Coronary artery (tissue), 2 donors: ENCODE results near the gene IGF2R.

Experiments
- DNase-seq: peaks from one replicate; pipeline ENCODE4 v3.0.0-alpha.2; 2017; ENCODE audit warnings: low spot score
- H3K27ac ChIP-seq, 2 donors: fragments of 200-600 bp; sonication (generic); one replicate each; pipeline ENCODE4 v1.5.1; 2016 to 2019
- H3K4me3 ChIP-seq: fragments of 200-600 bp; sonication (generic); 2 replicates; pipeline ENCODE4 v1.5.1; 2016; ENCODE audit warnings: mild to moderate bottlenecking, moderate library complexity
- TF ChIP-seq, protein P1 (sequence below): fragments of 200-600 bp; sonication (generic); IDR thresholded peaks from one replicate; pipeline ENCODE4 v1.5.1; 2019; ENCODE audit warnings: antibody characterized with exemption

IGF2R gene

DNA sequence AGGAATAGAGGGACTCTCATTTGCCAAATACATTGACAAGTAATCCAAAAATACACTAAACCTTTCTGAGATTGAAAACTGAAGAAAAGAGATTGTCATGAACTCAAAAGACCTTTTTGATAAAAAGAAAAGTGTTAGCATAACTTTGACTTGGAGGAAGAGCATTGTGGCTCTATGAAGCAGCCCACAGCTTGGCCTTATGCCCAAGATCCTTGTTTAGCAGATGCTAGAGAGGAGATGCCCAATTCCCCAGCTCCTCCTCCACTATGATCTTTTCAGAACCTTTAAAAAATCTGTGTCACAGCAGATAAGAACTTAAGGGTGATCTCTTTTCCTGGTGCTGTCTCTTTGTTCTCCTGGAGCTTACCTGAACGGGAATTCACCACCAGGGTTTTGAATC is 35.8 kb upstream of the IGF2R start:
- H3K4me3 ChIP-seq: no peak overlapping the region
- TF ChIP-seq, protein P1, sequence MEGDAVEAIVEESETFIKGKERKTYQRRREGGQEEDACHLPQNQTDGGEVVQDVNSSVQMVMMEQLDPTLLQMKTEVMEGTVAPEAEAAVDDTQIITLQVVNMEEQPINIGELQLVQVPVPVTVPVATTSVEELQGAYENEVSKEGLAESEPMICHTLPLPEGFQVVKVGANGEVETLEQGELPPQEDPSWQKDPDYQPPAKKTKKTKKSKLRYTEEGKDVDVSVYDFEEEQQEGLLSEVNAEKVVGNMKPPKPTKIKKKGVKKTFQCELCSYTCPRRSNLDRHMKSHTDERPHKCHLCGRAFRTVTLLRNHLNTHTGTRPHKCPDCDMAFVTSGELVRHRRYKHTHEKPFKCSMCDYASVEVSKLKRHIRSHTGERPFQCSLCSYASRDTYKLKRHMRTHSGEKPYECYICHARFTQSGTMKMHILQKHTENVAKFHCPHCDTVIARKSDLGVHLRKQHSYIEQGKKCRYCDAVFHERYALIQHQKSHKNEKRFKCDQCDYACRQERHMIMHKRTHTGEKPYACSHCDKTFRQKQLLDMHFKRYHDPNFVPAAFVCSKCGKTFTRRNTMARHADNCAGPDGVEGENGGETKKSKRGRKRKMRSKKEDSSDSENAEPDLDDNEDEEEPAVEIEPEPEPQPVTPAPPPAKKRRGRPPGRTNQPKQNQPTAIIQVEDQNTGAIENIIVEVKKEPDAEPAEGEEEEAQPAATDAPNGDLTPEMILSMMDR: no peak
- DNase-seq: no peak
- no peak overlapping the region for H3K27ac ChIP-seq

DNA sequence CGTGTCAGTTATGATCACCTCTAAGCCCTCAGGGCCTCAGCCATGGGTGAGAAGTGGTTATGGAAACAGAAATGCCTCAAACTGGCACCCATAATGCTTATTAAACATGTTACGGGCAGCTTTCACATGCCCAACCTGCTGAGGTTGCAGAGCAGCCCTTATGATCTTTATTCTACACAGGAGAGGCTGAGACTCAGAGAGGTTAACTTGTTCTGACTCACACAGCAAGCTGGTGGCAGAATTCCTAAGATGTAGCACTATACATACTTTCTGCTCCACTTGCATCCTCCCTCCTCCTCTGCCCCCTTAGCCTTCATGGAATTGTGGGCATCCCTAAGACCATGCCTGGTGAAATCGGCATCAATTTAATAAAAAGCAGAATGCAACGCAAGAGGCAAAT is 34.7 kb upstream of the IGF2R start:
- no peak for DNase-seq
- Histone ChIP-seq H3K4me3 (no peak overlapping the region), H3K27ac (peak overlapping the region; percentile 44 to 52)
- TF ChIP-seq, protein P1: no peak

DNA sequence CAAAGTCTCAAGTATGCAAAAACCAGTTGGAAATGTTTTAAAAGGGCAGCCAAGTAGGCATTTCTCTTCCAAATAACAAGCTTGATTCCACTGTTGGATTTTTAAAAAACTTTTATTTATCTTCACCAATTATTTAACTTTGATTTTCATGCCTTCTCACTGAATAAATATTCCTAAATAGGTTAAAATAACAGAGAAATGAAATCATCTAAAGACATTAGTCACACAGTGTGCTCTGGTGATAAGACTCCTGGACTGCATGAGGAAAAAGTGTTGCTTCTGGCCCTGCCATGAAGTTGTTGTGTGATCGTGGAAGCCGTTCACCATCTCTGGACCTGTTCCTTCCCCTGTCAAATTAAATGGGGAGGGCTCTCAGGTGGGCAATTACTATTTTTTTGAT is 33.8 kb upstream of the IGF2R start:
- no peak overlapping the region for H3K4me3 ChIP-seq
- peak overlapping the region; percentile 48 to 73 for H3K27ac ChIP-seq
- TF ChIP-seq, protein P1: no peak
- DNase-seq: no peak

DNA sequence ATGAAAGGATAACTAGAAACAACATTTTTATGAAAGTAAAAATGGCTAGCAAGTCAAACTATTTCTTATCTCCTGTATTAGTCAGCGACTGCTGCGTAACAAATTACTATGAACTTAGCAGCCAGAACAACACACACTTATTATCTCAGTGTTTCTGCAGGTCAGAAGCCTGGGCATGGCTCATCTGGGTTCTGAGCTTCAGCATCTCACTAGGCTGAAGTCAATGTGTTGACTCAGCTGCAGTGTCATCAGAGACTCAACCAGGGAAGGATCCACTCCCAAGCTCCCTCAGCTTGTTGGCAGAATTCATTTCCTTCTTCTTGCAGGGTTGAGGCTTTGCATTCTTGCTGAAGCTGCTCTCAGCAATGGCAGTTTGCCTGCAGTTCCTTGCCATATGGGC is 33.2 kb upstream of the IGF2R start:
- TF ChIP-seq, protein P1: no peak
- DNase-seq: no peak
- peak overlapping the region; percentile 48 to 73 for H3K27ac ChIP-seq
- H3K4me3 ChIP-seq: no peak overlapping the region

DNA sequence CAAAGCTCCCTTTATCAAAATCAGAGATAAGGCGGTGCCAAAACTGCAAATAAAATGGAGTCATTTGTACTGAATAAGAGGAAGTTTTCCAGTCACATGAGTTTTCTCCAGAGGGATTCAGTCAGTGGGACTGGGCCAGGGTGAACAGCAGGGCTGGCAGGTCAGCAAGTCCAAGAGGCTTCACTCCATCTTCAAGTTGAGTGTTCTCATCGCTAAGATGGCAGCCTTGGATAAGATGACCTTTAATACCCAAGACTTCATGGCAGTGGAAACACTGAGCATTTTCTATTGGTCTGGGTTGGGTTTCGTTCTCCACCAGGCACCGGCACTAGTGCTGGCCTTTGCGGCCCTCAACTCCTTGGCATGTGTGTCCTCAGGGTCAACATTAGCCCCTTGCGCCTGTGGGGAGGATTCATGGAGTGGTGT is 29.3 kb upstream of the IGF2R start:
- TF ChIP-seq, protein P1: no peak
- H3K27ac ChIP-seq: peak overlapping the region; percentile 64 to 87
- DNase-seq: no peak
- H3K4me3 ChIP-seq: no peak overlapping the region

DNA sequence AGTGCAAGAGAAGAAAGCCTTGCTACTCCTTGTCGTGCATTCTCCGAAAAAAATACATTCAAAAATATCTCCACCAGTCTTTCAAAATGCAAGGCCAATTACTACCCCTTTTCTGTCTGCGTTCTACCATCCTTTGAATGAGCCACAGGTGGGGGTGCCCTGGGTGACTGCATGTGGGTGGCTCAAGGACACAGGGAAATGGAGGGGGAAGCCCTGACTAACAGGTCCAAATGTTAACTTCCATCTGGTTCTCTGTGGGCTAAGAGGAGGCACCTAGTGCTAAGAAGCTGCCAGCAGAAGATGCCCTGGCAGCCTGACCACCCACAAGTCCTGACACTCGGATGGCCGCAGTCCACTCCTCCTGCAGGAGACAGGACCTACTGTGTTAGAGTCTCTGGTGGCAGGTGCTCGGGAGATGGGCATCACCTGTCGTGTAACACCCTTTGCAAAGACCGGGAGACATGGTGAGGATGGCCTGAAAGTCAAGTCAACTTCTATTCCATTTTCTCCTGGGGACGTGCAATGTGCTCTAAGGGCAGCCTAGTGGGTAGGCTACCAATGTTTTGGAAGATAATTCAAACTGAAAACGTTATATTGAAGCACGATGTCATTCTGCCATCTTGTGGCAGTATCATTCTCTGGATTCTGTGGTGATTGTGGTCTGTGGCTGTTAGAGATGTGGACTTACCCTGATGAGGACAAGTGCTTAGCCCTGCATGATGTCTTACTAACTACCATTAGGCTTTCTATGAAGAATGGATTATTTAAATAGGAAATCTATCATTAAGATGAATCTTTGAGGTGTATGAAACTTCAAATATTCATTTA is 27.4 kb upstream of the IGF2R start:
- H3K4me3 ChIP-seq: no peak overlapping the region
- no peak overlapping the region for H3K27ac ChIP-seq
- no peak for DNase-seq
- TF ChIP-seq, protein P1: peak; percentile 37

DNA sequence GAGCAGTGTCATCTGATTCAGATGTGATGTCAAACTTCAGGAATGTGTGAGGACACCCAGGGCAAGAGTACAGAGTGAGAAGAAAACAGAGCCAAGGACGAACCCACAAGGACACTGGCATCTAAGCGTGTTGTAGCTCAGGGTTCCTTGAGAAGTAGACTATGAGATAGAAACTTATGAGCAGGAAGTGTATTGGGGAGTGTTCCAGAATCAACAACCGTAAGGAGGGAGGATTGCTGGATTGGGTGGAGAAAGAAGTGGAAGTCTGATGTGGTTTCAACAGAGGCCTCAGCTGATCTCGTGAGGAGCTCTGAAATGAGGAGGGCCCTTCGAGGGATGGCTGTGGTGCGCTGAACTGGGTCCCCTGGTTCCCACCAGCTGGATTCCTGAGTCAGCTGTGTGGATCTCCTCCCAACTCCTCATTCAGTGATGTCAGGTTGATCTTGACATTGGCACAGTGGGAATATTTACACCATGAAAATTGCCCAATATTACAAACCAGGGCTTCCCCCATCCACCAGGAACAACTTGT is 25.7 kb upstream of the IGF2R start:
- no peak for DNase-seq
- TF ChIP-seq, protein P1: no peak
- Histone ChIP-seq H3K27ac (peak overlapping the region in 1 of 2 donors; percentile 57), H3K4me3 (no peak overlapping the region)
